SJCRH30 (cell line): ENCODE results near the gene CBFA2T3. TPM values are rescaled to one million over a fixed set of nuclear protein-coding genes. Genes with fewer than 3 reads are reported as not detected.

Experiments used
- DNase-seq, 2 experiments: peaks; one replicate each; pipeline ENCODE4 v3.0.0-alpha.2; 2015 to 2020
- H3K27ac ChIP-seq: fragments of 250-450 bp; sonication (Bioruptor Pico); 2 replicates; pipeline ENCODE4 v1.5.1; 2020; ENCODE audit warnings: mild to moderate bottlenecking, moderate library complexity
- H3K27me3 ChIP-seq: fragments of 250-450 bp; sonication (Bioruptor Pico); 2 replicates; pipeline ENCODE4 v1.5.1; 2020; ENCODE audit warnings: mild to moderate bottlenecking, moderate library complexity
- H3K36me3 ChIP-seq: fragments of 250-450 bp; sonication (Bioruptor Pico); 2 replicates; pipeline ENCODE4 v1.5.1; 2020; ENCODE audit warnings: mild to moderate bottlenecking, moderate library complexity
- H3K4me1 ChIP-seq: fragments of 250-450 bp; sonication (Bioruptor Pico); 2 replicates; pipeline ENCODE4 v1.5.1; 2020; ENCODE audit warnings: mild to moderate bottlenecking, moderate library complexity
- H3K4me3 ChIP-seq: fragments of 250-450 bp; sonication (Bioruptor Pico); 2 replicates; pipeline ENCODE4 v1.5.1; 2020; ENCODE audit warnings: mild to moderate bottlenecking, moderate library complexity
- H3K9me3 ChIP-seq: fragments of 250-450 bp; sonication (Bioruptor Pico); replicated peaks from 2 replicates; pipeline ENCODE4 v1.5.1; 2020; ENCODE audit warnings: mild to moderate bottlenecking, moderate library complexity
- total RNA-seq: library from RNA; depleted of rRNA; stranded (reverse); fragments of >200 nt; shearing (Covaris generic); gene quantifications from 2 replicates; pipeline ENCODE4 v1.2.3, GENCODE V29; 2014

The CBFA2T3 gene
- total RNA-seq, 1 experiment from 2014 or later = 3.5 TPM

DNA sequence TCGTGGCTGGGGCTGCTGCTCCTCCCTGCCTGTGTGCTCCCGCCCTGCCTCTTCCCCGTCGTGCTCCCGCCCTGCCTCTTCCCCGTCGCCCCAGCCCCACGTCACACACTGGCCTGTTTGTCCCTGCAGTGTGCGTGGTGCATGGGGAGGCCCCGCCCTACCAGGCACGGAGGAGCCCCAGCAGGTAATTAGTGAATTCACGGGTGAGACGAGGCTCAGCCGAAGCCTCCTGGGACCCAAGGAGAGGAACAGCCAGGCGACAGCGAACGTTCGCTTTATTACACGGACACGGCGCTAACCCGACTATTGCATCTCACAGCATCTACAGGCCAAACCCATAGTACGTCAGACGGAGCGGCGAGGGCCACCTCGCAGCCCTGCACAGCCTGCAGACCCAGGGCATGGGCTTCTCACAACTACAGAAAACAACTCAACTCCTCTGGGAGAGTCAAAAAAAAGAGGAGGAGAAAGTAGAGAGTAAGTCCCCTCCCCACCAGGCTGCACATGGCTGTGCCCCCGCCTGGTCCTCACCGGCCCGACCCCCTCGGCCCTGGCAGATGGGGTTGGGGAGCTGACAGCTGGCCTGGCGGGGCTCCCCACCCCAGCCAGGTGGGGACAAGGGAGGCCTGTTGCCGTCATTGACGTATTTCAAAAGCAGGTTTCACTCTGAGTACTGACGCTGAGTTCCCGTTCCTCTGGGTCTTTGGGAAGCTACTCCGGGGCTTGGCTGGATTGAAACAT, 106.2 kb downstream of the CBFA2T3 start:
- Histone ChIP-seq H3K27me3 (peaks cover 32% of the 10 kb centered on the region), H3K4me3 (peak overlapping the region; percentile 12; the same call in 1 of the 2 replicates), H3K36me3 (no peaks in the 10 kb centered on the region), H3K4me1 (peaks cover 15% of the 10 kb centered on the region), H3K27ac (no peak overlapping the region), H3K9me3 (no peaks in the 10 kb centered on the region)
- peak in 1 of 2 experiments; percentile 37 for DNase-seq

DNA sequence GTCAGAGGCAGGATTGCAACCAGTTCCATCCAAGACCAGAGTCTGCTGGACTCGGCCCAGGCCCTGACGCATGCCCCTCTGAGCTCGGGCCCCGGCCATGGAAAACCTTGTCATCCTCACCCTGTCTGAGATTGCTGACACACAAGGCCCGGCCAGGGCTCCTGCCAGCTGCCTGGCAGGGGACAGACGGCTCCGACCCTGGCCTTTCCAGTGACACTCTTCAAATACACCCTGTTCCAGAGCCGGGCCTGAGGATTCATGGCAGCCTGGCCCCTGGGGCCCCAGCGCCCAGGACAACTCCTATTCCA, 107.4 kb downstream of the CBFA2T3 start:
- Histone ChIP-seq H3K27ac (no peak overlapping the region), H3K4me1 (peaks cover 18% of the 10 kb centered on the region), H3K36me3 (no peaks in the 10 kb centered on the region), H3K27me3 (peaks cover 32% of the 10 kb centered on the region), H3K4me3 (no peak overlapping the region), H3K9me3 (no peaks in the 10 kb centered on the region)
- DNase-seq = no peak

DNA sequence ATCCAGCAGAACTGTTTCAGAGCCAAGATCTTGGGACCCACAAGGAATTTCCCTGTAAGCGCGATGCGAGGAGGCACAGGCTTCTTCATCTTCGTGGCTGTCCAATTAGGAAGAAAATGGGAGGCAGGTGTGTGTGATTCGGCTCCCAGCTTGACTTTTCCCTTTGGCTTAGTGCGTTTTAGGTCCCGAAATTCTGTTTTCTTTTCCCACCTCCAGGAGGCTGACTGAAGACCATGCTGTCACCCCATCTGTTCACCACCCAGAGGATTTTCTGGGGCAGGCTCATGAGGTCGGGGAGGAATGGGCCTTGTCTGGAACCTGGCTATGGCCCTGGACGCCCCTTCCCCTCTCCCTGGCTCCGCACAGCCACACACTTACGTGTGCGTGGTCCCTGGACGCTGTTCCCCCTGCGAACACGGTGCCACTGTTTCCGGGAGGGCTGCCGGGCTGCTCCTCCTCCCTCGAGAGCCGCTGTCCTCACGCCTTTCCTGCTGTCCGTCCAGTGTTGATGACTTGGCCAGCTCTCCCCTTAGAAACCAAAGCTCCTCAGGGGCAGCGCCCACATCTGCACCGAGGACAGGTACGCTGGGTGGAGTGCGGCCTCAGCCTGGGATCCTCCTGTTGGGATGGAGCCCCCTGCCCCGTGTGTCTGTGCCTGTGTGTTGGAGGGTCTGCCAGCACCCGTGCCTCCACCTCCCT, 107.9 kb downstream of the CBFA2T3 start:
- no peaks in the 10 kb centered on the region for H3K9me3 ChIP-seq
- no peaks in the 10 kb centered on the region for H3K36me3 ChIP-seq
- peaks cover 32% of the 10 kb centered on the region for H3K27me3 ChIP-seq
- no peak overlapping the region for H3K4me3 ChIP-seq
- H3K4me1 ChIP-seq = peaks cover 18% of the 10 kb centered on the region
- H3K27ac ChIP-seq = no peak overlapping the region
- DNase-seq = no peak

DNA sequence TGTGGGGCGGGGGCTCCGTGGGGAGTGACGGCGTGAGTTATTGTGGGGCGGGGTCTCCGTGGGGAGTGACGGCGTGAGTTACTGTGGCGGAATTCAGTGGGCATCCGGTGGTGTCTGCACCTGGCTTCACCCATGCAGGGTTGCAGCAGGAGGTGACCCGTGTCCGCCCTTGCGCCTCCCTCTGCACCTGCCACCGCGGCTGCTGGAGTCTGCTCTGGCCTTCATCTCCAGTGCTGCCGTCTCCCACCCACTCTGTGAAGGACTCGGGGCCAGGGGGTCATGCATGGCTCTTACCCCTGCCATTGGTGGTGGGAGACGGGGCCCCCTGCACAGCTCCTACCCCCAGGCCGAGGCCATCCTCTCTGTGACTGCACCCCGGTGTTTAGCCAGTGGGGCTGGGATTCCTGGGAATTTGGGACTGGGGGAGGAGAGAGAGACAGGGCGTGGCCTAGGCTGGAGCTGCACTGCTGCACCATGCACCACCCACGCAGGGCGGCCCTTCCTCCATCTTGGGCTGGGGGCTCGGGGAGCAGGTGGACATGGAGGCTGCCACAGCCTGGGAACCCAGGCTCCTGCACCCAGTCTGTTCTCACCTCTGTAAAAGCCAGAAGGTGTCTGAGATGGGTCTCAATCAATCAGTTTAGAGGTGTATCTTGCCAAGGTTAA, 109.3 kb downstream of the CBFA2T3 start:
- peaks cover 18% of the 10 kb centered on the region for H3K4me1 ChIP-seq
- H3K4me3 ChIP-seq = no peak overlapping the region
- H3K27ac ChIP-seq = no peak overlapping the region
- H3K9me3 ChIP-seq = no peaks in the 10 kb centered on the region
- no peaks in the 10 kb centered on the region for H3K36me3 ChIP-seq
- DNase-seq = no peak
- H3K27me3 ChIP-seq = peaks cover 32% of the 10 kb centered on the region

DNA sequence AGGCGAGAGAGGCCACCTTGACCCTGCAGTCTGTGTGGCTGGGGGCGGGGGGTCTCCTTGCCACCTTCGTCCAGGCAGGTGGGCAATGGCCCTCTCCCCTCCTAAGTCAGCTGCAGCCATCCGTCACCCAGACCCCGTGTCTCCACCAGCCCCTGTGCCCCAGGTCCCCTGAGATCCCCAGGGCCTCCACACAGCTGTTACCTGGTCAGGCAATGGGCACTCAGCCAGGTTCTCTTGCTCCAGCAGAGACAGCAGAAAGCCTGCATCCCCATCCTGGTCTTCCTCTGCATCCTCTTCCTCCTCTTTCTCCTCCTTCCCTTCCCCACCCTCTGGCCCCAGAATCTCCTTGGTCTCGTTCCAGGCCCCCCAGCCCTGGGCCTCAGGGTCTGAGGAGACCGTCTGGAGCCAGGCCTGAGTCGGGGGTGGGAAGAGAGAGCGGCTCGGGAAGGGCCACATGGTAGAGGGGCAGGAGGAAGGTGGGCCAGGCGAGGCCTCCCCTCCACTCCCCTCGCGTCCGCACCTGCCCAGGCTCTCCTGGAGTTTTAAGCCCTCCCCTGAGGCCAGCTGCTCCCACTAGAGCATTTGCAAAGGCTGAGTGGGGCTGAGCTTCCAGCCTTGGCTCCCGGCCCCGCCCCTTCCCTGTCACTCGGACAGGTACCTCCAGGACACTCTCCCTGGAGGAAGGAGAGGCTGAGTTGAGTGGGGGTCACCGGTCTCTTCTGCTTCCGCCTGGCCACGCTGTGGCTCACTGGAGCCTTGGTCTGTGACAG, 110.7 kb downstream of the CBFA2T3 start, which contains the start of gene PABPN1L:
TSS of gene PABPN1L (minus strand) at position 510 of the 770 bp plus-strand sequence. CDS start at position 456, 54 bp downstream.
- Histone ChIP-seq H3K36me3 (no peaks in the 10 kb centered on the region), H3K27ac (no peak within 1 kb of the TSS), H3K9me3 (no peaks in the 10 kb centered on the region)

DNA sequence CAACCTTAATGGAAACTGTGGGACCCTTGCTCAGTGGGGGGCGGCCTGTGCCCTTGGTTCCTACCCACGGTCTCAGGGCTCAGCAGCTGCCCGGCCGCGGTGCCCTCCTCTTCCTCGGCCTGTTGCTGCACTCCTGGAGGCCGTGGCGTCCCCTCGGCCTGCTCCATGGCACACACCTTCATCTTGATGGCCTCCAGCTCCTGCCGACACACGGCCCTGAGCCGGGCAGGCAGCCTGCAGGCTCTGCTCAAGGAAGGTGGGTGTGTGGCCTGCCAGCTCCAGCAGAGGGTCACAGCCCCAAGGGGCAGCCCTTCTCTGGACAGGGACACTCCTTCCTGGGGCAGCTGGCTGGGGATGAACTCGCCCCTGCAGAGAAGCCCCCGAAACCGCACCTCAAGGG, 111.3 kb downstream of the CBFA2T3 start:
- Histone ChIP-seq H3K27me3 (peaks cover 26% of the 10 kb centered on the region), H3K9me3 (no peaks in the 10 kb centered on the region), H3K4me3 (no peak overlapping the region), H3K36me3 (no peaks in the 10 kb centered on the region), H3K27ac (no peak overlapping the region), H3K4me1 (peaks cover 18% of the 10 kb centered on the region)
- DNase-seq = no peak

More for the DNA sequence above, 110.7 kb downstream of the CBFA2T3 start, which contains the start of gene PABPN1L:
- peaks cover 18% of the 10 kb centered on the region for H3K4me1 ChIP-seq
- H3K27me3 ChIP-seq = peaks cover 27% of the 10 kb centered on the region
- DNase-seq = peak; percentile 64 to 67
- no peak within 1 kb of the TSS for H3K4me3 ChIP-seq

DNA sequence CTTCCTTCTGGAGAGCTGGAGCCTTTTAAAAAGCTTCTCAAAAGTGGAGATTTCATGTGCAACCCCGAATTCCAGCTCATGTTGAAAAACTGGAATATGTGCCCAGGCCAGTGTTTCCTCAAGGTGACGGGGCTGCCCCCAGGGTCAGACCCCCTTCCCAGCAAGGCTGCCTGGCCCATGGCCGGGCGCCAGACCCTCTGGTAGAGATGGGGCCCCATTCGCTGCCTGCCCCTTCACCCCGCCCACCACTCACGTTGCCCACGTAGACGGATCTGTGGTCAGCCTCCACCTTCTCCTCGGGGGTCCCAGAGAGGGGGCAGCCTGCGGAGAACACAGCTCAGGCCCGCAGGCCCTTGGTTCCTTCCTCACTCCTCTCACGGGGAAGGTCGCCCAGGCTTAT, 111.7 kb downstream of the CBFA2T3 start:
- H3K4me3 ChIP-seq = no peak overlapping the region
- H3K36me3 ChIP-seq = no peaks in the 10 kb centered on the region
- H3K9me3 ChIP-seq = no peaks in the 10 kb centered on the region
- no peak for DNase-seq
- peaks cover 14% of the 10 kb centered on the region for H3K4me1 ChIP-seq
- H3K27me3 ChIP-seq = peaks cover 23% of the 10 kb centered on the region
- H3K27ac ChIP-seq = no peak overlapping the region

DNA sequence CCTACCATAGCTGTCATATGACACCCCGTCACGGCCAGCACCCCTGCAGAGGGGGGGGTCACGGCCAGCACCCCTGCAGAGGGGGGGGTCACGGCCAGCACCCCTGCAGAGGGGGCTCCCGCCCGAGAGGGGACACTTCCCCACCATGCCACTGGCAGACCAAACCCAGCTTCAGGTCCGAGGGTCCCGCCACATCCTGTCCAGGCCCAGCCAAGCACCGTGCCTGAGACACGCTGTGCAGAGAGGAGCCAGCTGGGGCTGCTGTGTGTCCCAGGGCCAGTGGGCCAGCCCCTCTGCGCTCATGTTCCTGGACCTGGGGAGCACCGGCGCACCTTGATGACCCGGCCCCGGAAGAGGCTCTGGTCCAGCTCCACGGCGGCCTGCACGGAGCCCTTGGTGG, 112.5 kb downstream of the CBFA2T3 start:
- peaks cover 14% of the 10 kb centered on the region for H3K4me1 ChIP-seq
- H3K36me3 ChIP-seq = no peaks in the 10 kb centered on the region
- H3K9me3 ChIP-seq = no peaks in the 10 kb centered on the region
- DNase-seq = no peak
- no peak overlapping the region for H3K4me3 ChIP-seq
- H3K27ac ChIP-seq = no peak overlapping the region
- peaks cover 20% of the 10 kb centered on the region; the same call in 1 of the 2 replicates for H3K27me3 ChIP-seq

DNA sequence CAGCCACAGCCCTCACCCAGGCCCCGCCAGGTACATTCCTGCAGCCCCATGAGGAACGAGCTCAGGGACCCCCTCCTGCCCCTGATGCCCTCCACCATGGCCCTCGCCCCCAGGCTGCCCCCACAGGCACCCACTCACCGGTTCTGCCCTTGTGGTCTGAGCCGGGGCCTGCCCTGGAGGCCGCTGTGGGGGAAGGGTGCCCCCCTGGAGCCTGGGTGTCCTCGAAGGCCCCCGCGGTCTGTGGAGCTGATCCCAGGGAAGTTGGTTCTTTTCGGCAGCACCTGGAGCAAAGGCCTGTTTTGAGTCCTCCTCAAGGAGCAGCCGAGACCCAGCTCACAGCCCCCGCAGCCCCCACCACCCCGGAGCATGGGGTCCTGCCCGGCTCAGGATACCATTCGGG, 112.9 kb downstream of the CBFA2T3 start:
- H3K27me3 ChIP-seq = peaks cover 16% of the 10 kb centered on the region; the same call in 1 of the 2 replicates
- peaks cover 14% of the 10 kb centered on the region for H3K4me1 ChIP-seq
- no peak overlapping the region for H3K4me3 ChIP-seq
- DNase-seq = no peak
- no peak overlapping the region for H3K27ac ChIP-seq
- H3K9me3 ChIP-seq = no peaks in the 10 kb centered on the region
- no peaks in the 10 kb centered on the region for H3K36me3 ChIP-seq

DNA sequence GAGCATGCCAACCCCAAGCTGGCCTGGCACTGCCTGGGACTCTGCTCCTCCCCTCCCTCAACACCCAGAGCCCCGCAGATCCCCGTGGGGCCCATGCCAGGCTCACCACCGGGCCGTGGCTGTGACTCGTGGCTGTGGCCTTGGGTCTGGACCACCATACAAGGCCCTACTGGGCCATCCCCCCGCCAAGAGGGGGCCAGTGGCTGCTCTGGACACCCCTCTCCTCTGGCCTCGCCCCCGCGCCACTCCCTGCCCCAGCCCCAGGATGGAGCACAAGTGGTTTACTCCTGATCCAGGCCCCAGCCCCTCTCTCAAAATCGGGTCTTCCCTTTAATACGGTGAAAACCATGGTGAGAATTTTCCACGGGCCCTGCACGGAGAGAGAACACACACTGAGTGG, 113.6 kb downstream of the CBFA2T3 start:
- H3K4me1 ChIP-seq = peaks cover 14% of the 10 kb centered on the region
- H3K36me3 ChIP-seq = no peaks in the 10 kb centered on the region
- peaks cover 12% of the 10 kb centered on the region; the same call in 1 of the 2 replicates for H3K27me3 ChIP-seq
- H3K27ac ChIP-seq = no peak overlapping the region
- no peaks in the 10 kb centered on the region for H3K9me3 ChIP-seq
- no peak overlapping the region for H3K4me3 ChIP-seq
- no peak for DNase-seq

DNA sequence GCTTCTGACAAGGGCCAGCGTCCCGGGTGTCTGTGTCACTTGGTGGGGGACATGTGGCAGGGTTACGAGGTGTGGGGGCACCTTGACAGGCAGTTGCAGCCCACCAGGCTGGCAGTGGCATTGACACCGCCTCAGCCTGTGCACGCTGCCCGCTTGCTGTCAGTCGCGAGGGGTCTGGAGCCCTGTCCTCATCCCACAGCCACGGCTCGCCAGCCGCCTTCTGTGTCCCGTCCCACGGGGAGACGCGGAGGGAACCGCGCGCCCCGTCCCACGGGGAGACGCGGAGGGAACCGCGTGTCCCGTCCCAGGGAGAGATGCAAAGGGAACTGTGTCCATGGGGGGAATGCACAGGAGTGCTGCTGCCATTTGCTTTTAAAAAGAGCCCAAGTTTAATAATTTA, 114.0 kb downstream of the CBFA2T3 start:
- Histone ChIP-seq H3K4me1 (peaks cover 14% of the 10 kb centered on the region), H3K9me3 (no peaks in the 10 kb centered on the region), H3K4me3 (no peak overlapping the region), H3K27ac (no peak overlapping the region), H3K27me3 (peaks cover 7% of the 10 kb centered on the region; the same call in 1 of the 2 replicates), H3K36me3 (no peaks in the 10 kb centered on the region)
- no peak for DNase-seq

DNA sequence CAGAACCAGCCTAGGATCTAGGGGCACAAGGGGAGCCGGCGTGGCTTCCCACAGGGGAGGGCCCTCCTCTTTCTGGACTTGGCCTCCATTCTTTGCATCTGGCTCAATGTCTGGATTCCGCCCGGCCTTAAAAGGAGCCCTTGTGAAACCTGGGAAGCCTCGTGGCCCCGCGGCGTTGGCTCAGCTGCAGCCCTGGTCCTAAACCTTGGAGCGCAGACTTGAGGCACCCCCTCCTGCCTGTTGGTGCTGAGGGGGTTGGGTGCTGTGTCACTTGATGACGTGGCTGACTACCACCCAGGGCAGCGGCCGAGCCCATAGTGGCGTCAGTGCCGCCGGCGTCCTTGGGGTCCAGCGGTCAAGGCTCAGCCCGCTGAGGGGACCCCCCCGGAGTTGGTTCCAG, 115.6 kb downstream of the CBFA2T3 start:
- Histone ChIP-seq H3K36me3 (no peaks in the 10 kb centered on the region), H3K9me3 (no peaks in the 10 kb centered on the region), H3K27ac (no peak overlapping the region), H3K4me3 (no peak overlapping the region), H3K27me3 (no peaks in the 10 kb centered on the region), H3K4me1 (peaks cover 12% of the 10 kb centered on the region)
- DNase-seq = no peak

DNA sequence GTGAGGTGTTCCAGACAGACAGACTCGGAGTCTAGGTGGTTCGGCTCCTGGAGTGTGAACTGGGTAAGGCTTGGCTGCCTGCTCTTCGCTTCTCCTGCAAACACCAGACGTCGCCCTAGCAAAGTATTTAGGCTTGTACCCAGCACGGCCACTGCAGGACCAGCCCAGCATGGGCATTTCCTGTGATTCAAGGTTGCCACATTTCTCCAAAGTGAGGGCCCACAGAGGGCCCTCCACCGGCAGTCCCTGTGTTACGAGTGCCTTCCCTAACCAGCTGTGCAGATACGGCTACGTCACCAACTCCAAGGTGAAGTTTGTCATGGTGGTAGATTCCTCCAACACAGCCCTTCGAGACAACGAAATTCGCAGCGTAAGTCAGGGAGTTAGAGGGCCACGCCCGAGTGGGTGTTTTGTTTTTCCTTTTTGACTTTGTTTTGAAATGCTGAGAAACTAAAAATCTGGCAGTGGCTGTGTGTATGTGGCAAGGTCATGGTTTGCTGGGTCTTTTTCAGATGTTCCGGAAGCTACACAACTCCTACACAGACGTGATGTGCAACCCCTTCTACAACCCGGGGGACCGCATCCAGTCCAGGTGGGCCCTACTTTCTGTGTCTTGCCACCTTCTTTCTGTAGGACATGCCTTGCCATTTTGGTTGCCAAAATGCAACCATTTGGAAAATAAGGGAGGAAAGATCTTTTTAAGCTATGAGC, 117.5 kb downstream of the CBFA2T3 start:
- Histone ChIP-seq H3K4me3 (no peak overlapping the region), H3K9me3 (no peaks in the 10 kb centered on the region), H3K4me1 (peaks cover 6% of the 10 kb centered on the region), H3K27me3 (no peaks in the 10 kb centered on the region), H3K36me3 (no peaks in the 10 kb centered on the region), H3K27ac (no peak overlapping the region)
- no peak for DNase-seq

DNA sequence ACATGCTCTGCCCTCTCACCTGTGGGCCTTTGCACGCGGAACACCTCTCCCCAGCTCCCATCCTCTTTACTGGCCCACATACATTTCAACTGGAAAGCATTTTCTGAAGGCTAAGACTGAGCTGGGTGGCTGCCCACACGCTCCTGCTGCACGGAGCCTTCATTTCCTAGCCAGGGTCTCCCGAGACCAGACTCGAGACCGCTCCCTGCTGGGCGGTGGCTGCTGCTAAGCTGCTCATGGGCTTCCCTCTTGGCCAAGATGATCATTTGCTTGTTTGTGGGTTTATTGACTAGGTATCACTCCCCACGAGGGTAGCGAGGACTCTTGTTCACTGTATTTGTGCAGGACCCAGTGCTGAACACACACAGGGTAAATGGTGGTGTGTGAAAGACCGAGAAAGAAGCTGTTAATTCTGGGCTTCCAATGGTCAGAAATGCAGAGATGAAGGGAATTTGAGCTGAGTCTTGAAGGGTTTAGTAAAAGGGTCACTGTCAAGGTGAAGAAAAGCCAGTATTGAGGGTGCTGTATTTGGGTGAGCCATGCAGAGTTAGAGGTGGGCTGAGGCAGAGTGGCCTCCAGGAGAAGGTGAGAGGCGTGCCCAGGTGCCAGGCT, 119.2 kb downstream of the CBFA2T3 start:
- no peaks in the 10 kb centered on the region for H3K27me3 ChIP-seq
- no peak overlapping the region; the same call in 1 of the 2 replicates for H3K27ac ChIP-seq
- DNase-seq = peak; percentile 48 to 56
- H3K4me3 ChIP-seq = peak overlapping the region; percentile 80
- peaks cover 6% of the 10 kb centered on the region for H3K4me1 ChIP-seq
- no peaks in the 10 kb centered on the region for H3K9me3 ChIP-seq
- no peaks in the 10 kb centered on the region for H3K36me3 ChIP-seq
